Activated CD4-positive, alpha-beta T cell treated with anti-CD3 and anti-CD28 coated beads, Interleukin-2, amount 10 ng/mL, durations not matched to agents 24 days and 14 days (primary cell): ENCODE measurements around the gene SIGLEC1. TPM values are rescaled to one million over a fixed set of nuclear protein-coding genes. Genes with fewer than 3 reads are reported as not detected.

Experiments
- DNase-seq: peaks from one replicate; pipeline ENCODE4 v3.0.0; 2022
- H3K27ac Mint-ChIP-seq: one replicate; pipeline ENCODE4 v1.8.0; 2022; ENCODE audit warnings: mild to moderate bottlenecking, mixed read lengths
- H3K27me3 Mint-ChIP-seq: one replicate; pipeline ENCODE4 v1.8.0; 2022; ENCODE audit warnings: mixed read lengths
- H3K36me3 Mint-ChIP-seq: one replicate; pipeline ENCODE4 v1.8.0; 2022; ENCODE audit warnings: low read depth, mild to moderate bottlenecking, mixed read lengths
- H3K4me1 Mint-ChIP-seq: one replicate; pipeline ENCODE4 v1.8.0; 2021; ENCODE audit warnings: mixed read lengths
- H3K4me3 Mint-ChIP-seq: one replicate; pipeline ENCODE4 v1.8.0; 2022; ENCODE audit warnings: mild to moderate bottlenecking, moderate library complexity, mixed read lengths
- H3K9me3 Mint-ChIP-seq: one replicate; pipeline ENCODE4 v1.8.0; 2021; ENCODE audit warnings: mixed read lengths
- intact Hi-C: fragments of 100-400 bp; cut with micrococcal nuclease; formaldehyde crosslinking; loops from one replicate; pipeline ENCODE4 v1.15.1; 2023
- total RNA-seq: library from RNA; stranded (reverse); gene quantifications from 2 replicates; pipeline ENCODE4 v1.2.3, GENCODE V29; 2022

Gene SIGLEC1
- total RNA-seq, 1 donor from 2014 or later = not detected

DNA sequence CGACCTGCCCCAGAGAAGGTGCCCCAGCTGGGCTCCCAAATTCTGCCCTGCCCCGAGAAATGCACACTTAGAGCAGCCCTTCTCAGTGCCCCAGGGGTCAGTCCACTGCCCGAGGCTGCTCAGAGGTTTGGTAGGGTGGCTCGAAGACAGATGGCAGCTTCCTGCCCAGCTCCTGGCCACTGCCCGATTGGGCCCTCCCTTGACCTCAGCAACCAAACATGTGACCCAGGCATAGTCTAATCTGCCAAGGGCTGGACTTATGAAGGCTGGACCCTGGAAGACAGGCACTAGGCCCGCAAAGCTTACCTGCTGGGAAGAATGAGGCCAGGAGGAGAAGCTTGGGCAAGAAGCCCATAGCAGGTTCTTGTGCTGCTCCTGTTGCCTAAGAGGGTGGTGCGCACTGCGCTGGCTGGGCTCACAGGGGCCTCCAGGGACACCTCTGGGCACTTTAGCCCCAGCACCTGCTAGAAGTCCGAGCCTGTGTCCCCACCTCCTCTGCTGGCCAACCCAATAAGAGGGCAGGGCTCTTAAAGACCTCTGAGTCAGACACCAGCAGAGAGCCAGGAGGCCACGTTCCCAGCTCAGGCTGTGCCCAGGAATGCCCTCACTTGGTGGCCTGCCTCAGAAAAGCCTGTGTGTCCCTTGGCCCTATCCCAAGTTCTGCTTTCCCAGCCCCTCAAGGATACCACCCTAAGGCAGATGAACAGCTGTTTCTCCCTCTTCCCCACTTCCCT lies 5.5 kb downstream of the SIGLEC1 start:
- intact Hi-C loops = no loop called here
- Mint-ChIP-seq H3K4me1 (peaks cover 3% of the 10 kb centered on the region), H3K9me3 (no peaks in the 10 kb centered on the region), H3K4me3 (no peak overlapping the region), H3K27me3 (peaks cover 9% of the 10 kb centered on the region), H3K27ac (no peak overlapping the region), H3K36me3 (no peaks in the 10 kb centered on the region)
- no peak for DNase-seq

DNA sequence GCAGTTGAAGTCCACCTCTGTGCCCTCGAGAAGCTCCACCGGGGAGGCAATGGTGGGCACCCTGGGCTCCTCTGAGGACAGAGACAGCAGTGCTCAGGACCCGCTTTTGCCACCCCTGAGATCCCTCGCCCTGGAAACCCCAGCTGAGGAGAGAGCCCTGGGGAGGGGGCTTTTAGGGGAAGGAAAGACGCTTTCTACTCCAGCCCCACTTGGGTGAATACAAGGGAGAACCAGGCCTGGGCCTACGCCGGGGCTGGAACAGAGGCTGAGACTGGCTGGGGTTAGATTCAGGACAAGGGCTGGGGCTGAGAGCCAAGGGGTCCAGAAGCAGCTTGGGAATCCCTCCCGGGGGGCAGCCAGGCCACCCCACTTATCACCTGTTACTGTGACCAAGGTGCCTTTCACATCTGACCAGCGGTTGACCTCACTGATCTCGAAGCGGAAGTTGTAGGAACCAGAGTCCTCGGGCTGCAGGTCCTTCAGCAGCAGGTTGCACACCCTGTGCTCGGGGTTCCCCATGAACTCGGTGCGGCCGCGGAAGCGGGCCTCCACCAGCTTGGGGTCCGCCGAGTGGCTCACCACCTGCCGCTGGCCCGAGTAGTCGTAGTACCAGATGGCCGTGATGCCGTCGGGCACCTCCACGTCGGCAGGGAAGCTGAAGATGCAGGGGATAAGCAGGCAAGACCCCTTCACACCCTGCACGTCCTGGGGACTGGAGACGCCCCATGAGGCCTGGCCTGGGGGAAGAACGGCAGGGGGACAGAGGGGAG lies 6.2 kb downstream of the SIGLEC1 start:
- H3K9me3 Mint-ChIP-seq = no peaks in the 10 kb centered on the region
- H3K4me3 Mint-ChIP-seq = no peak overlapping the region
- no peak for DNase-seq
- H3K27me3 Mint-ChIP-seq = peaks cover 9% of the 10 kb centered on the region
- intact Hi-C loops = no loop called here
- H3K36me3 Mint-ChIP-seq = no peaks in the 10 kb centered on the region
- no peak overlapping the region for H3K27ac Mint-ChIP-seq
- H3K4me1 Mint-ChIP-seq = peaks cover under 1% of the 10 kb centered on the region

DNA sequence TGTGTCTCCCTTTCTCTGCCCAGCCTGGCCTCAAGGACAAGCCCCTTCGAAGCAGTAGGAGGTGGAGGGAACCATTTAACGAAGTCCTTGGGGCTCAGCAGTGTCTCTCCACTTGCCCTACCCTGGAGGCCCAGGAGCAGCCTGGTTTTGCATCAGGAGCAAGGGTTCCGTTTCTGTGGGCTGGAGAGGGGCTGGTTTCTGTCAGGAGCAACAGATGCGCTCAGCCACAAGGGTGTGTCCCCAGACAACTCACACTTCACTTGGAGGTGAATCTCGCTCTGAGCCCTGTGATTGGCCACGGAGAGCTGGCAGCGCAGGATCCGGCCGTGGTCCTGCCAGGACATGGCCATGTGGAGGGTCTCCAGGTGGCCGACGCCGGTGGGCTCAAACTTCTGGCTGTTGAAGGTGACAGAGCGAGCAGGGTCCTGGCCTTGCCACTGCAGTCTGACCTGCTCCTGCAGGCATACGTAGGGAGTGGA lies 6.9 kb downstream of the SIGLEC1 start:
- no peaks in the 10 kb centered on the region for H3K9me3 Mint-ChIP-seq
- DNase-seq = no peak
- H3K27me3 Mint-ChIP-seq = peaks cover 9% of the 10 kb centered on the region
- H3K27ac Mint-ChIP-seq = no peak overlapping the region
- H3K4me1 Mint-ChIP-seq = no peaks in the 10 kb centered on the region
- intact Hi-C loops = no loop called here
- H3K36me3 Mint-ChIP-seq = no peaks in the 10 kb centered on the region
- H3K4me3 Mint-ChIP-seq = no peak overlapping the region

DNA sequence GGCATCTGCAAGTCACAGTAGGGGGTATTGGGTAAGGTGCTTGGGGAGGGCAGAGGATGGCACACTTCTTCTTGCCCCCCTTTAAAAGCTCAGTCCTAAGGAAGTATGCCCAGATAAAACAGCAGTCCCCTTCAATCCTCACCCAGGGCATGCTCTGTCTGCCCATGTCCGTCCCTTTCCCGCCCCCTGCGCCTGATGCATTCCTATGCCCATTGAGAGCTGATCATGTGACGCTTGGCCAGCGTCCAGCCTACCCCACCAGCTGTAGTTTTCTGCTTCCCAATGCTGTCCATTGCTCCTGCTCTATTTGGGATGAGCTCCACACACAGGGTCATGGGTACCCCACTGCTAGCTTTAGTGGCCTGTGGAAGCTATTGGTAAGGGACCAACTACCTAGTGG lies 8.3 kb downstream of the SIGLEC1 start:
- no peak for DNase-seq
- intact Hi-C loops = no loop called here
- Mint-ChIP-seq H3K27me3 (peaks cover 8% of the 10 kb centered on the region), H3K27ac (no peak overlapping the region), H3K36me3 (no peaks in the 10 kb centered on the region), H3K4me1 (no peaks in the 10 kb centered on the region), H3K4me3 (no peak overlapping the region), H3K9me3 (no peaks in the 10 kb centered on the region)

DNA sequence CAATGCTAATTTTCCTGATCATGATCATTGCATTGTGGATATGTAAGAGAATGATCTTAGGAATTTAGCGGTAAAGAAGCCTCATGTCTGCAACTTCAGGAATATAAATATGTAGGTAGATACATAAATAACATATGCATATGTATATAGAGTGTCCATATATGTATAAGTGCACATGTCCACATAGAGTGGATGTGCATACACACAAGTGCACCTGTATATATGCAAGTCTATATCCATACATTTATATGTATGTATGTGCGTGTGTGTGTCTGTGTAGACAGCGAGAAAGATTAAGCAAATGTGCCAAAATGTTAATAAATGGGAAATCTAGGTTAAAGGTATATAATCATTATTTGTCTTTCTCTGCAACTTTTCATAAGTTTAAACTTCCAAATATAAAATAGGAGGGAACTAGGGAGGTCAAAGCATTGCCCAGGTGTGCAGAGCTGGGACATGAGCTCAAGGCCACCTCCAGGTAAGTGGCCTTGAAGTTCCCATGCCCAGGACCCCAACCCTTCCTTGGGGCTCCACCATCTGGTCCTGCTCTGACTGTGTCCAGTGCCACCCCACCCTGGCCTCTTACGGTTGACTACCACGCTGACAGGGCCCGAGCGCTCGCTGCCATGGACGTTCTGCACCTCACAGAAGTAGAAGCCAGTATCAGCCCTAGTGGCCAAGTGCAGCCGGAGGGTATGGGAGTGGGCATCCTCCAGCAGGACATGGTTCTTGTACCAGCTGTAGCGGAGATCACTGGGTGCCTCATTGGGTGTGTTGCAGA lies 9.6 kb downstream of the SIGLEC1 start:
- Mint-ChIP-seq H3K4me3 (no peak overlapping the region), H3K36me3 (no peaks in the 10 kb centered on the region)
- intact Hi-C loops = no loop called here

DNA sequence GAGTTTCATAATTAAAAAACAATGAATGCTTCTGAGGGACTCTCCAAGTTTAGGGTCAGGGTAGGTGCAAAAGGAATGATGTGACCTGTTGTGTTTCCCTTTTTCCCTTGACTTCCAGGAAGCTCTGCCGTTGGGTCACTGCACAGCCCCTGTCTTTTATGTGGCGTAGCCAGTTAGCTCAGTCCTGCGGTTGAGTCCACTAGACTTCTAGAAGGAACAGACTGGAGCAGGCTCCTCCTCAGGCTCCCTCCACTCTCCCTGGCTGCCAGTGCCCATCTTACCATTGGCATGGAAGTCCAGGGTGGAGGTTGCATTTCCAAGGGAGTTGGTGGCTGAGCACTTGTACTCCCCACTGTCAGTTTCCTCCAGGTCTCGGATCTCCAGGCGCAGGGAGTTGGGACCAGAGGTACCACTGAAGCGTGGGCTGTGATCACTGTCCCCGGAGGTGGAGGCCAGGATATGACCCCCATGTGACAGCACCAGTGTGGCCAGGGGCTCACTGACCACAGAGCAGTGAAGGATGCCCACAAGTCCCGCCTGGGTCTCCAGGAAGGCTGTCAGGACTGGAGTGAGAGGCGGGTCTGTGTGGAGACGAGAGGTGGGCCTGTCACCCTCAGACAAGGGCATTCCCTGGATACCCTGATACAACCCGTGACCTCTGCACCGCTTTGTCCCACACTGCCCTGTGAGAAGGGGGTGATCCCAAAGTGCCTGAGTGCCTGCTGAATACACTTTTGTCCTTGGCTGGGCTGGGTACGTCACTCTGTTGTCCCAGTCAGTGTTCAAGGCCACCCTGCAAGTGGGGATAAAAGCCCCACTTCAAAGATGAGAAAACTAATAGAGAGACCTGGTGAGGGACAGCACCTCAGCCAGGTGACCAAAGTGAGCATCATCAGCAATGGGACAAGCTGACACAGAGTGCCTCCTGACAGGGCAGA lies 11.1 kb downstream of the SIGLEC1 start:
- no peaks in the 10 kb centered on the region for H3K36me3 Mint-ChIP-seq
- no peak overlapping the region for H3K4me3 Mint-ChIP-seq

More for the DNA sequence above, 9.6 kb downstream of the SIGLEC1 start:
- no peak for DNase-seq
- no peak overlapping the region for H3K27ac Mint-ChIP-seq
- no peaks in the 10 kb centered on the region for H3K4me1 Mint-ChIP-seq
- peaks cover 4% of the 10 kb centered on the region for H3K27me3 Mint-ChIP-seq
- H3K9me3 Mint-ChIP-seq = no peaks in the 10 kb centered on the region

DNA sequence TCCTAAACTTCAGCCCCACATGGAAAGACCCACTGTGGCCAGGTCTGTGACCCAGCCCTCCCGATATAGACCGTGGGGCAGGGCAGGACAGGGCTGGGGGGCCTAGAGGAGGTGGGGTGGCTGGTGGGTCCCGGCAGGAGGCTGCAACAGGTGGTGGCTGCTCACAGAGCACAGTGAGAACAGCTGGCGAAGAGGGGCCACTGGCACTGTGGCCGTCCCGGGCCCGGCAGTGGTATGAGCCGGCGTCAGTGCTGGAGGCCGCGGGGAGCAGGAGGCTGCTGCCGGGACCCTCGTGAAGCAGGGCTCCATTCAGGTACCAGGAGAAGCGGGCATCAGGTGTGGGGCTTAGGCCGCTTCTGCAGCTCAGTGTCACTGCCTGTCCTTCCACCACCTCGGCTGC lies 13.4 kb downstream of the SIGLEC1 start:
- no peak for DNase-seq
- peaks cover under 1% of the 10 kb centered on the region for H3K27me3 Mint-ChIP-seq
- H3K9me3 Mint-ChIP-seq = no peaks in the 10 kb centered on the region
- H3K4me1 Mint-ChIP-seq = no peaks in the 10 kb centered on the region
- H3K27ac Mint-ChIP-seq = no peak overlapping the region
- H3K36me3 Mint-ChIP-seq = no peaks in the 10 kb centered on the region
- intact Hi-C loops = no loop called here
- no peak overlapping the region for H3K4me3 Mint-ChIP-seq

More for the DNA sequence above, 11.1 kb downstream of the SIGLEC1 start:
- H3K4me1 Mint-ChIP-seq = no peaks in the 10 kb centered on the region
- no peak overlapping the region for H3K27ac Mint-ChIP-seq
- peaks cover 2% of the 10 kb centered on the region for H3K27me3 Mint-ChIP-seq
- no peak for DNase-seq
- intact Hi-C loops = no loop called here
- H3K9me3 Mint-ChIP-seq = no peaks in the 10 kb centered on the region

DNA sequence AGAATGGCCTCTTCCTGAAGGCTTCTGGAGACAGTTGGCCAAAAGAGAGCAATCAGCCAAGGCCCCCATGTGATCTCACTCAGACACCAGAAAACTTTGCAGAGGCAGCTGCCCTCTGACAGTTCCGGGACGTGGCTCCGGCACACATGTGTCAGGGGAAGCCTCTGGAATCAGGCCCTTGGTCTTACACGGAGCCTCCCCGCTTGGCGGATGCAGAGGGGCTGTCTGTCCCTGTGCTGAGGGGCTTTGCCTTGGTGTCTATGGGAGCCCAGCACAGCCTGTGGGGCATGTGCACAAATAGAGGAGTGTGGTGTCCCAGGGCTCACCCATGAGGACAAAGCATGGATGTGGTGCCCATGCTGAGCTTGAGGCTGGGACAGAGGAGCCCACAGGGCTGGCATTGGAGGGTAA lies 13.8 kb downstream of the SIGLEC1 start:
- intact Hi-C loops = no loop called here
- Mint-ChIP-seq H3K36me3 (no peaks in the 10 kb centered on the region), H3K27ac (no peak overlapping the region), H3K9me3 (no peaks in the 10 kb centered on the region), H3K27me3 (no peaks in the 10 kb centered on the region), H3K4me3 (no peak overlapping the region), H3K4me1 (no peaks in the 10 kb centered on the region)
- DNase-seq = no peak

DNA sequence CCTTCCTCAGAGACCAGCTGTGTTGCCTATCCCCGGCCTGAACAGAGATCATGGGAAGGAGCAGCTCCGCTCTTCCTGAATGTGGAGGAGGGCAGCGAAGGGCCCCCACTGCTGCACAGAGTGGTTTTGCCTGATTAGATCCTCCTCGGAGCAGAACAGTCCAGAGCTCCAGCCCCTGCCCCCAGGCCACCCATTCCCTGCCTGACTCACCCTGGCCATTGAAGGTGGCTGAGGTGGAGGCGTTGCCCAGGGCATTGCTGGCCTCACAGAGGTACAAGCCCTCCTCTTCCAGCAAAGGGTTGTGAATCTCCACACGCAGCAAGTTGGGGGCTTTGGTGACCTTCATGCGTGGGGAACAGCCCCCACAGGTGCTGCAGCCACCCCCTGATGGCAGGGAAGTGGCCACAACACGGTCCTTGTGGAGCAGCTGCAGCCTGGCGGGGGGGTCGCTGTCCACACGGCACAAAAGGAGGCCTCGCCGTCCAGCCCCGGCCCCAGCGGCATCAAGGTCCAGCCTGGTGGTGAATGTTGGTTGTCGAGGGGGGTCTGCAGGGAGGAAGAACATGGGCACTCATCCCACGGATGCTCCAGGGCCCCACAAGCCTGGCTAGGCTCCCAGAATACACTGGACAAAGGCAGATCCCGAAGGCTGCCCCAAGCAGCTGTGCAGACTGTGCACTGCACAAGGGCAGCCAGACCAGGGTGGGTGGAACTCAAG lies 14.7 kb downstream of the SIGLEC1 start:
- no peak for DNase-seq
- Mint-ChIP-seq H3K27ac (no peak overlapping the region), H3K36me3 (no peaks in the 10 kb centered on the region), H3K4me1 (no peaks in the 10 kb centered on the region), H3K4me3 (no peak overlapping the region), H3K27me3 (no peaks in the 10 kb centered on the region), H3K9me3 (no peaks in the 10 kb centered on the region)
- intact Hi-C loops = no loop called here

DNA sequence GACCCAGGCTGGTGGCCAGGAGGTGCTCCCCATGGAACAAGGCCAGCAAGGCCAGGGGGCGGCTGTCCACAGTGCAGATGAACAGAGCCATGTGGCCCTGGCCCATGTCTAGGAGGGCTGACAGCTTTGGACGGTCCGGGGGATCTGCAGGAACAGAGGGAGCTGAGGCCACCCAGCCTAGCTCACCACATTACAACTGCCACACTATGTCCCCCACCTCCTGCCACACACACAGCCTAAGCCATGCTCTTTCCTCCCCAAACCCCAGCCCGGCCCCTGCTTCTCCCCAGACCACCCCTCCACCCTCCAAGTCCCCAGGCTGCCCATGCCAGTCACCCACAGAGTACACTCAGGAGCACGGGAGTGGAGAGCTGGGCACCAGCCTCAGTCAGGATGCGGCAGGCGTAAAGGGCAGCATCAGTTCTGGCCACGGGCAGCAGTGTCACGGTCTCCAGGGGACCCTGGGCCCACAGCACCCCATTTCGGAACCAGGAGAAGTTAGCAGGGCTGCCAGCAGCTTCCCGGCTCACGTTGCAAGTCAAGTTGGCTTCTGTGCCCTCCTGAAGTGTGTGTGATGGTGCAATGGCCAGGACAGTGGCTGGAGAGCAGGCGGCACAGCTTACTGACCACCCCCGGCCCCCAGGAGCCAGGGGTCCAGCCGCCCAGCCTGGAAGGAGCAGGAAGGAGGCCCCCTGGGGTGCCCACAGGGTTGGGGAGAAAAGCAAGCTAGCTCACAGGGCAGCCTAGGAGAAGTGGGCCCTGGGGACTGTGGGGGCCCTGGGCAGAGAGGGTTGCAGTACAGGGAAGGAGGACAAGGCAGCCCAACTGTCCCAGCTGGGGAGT lies 15.4 kb downstream of the SIGLEC1 start:
- intact Hi-C loops = no loop called here
- Mint-ChIP-seq H3K36me3 (no peaks in the 10 kb centered on the region), H3K4me3 (no peak overlapping the region), H3K27me3 (no peaks in the 10 kb centered on the region), H3K9me3 (no peaks in the 10 kb centered on the region), H3K4me1 (no peaks in the 10 kb centered on the region), H3K27ac (no peak overlapping the region)
- no peak for DNase-seq

DNA sequence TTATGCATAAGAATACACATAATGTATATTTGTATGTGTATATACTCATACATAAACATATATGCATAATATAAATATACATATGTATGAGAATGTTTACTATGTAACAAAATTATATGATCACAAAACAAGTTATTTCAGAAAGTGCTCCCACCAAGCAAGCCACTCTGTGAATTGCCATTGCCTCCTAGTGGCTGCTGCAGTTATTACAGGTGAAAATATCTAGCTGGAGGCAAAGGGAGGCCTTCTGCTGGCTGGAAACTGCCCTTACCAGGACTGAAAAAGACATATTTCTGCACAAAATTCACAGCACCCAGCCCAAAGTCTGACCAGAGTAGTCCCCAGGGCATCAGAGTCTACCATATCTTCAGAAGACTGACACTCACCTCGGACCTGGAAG lies 16.2 kb downstream of the SIGLEC1 start:
- Mint-ChIP-seq H3K9me3 (no peaks in the 10 kb centered on the region), H3K36me3 (no peaks in the 10 kb centered on the region), H3K4me3 (no peak overlapping the region), H3K27me3 (no peaks in the 10 kb centered on the region), H3K27ac (no peak overlapping the region), H3K4me1 (no peaks in the 10 kb centered on the region)
- no peak for DNase-seq
- intact Hi-C loops = no loop called here

DNA sequence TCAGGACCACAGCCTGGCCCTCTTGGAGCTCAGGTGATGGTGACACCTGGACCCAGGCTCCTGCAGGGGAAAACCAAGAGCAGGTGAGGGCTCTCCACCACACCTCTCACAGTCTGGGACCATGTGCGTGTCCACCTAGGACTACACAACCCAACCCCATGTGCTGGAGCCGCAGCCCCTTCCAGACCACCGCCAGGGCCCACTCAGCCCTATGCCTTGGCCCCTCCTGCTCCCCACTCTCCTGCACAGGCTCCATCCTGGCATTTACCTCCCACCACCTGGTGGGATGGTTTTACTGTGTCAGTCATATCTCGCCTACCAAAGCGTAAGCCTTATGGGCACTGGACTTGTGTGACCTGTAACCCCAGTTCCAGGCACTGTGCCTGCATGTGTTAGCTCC lies 17.5 kb downstream of the SIGLEC1 start:
- Mint-ChIP-seq H3K9me3 (no peaks in the 10 kb centered on the region), H3K27me3 (no peaks in the 10 kb centered on the region), H3K36me3 (no peaks in the 10 kb centered on the region), H3K4me3 (no peak overlapping the region), H3K4me1 (no peaks in the 10 kb centered on the region), H3K27ac (no peak overlapping the region)
- DNase-seq = no peak
- intact Hi-C loops = no loop called here
